ENCODE measurements around the gene EXOC8.

DNA sequence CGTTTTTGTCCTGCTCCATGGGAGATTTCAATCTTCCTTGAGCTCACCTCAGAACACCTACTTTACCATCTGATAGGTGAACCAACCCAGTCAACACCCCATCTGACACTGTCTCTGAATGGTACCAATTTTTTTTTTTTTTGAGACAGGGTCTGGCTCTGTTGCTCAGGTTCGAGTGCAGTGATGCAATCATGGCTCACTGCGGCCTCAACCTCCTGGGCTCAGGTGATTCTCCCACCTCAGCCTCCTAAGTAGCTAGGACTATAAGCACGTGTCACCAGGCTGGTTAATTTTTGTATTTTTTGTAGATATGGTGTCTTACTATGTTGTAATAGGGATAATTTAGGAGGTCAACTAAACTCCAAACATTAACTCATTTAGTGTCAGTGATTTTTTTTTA, 36.7 kb upstream of the EXOC8 start:
- TF ChIP-seq, protein P1, sequence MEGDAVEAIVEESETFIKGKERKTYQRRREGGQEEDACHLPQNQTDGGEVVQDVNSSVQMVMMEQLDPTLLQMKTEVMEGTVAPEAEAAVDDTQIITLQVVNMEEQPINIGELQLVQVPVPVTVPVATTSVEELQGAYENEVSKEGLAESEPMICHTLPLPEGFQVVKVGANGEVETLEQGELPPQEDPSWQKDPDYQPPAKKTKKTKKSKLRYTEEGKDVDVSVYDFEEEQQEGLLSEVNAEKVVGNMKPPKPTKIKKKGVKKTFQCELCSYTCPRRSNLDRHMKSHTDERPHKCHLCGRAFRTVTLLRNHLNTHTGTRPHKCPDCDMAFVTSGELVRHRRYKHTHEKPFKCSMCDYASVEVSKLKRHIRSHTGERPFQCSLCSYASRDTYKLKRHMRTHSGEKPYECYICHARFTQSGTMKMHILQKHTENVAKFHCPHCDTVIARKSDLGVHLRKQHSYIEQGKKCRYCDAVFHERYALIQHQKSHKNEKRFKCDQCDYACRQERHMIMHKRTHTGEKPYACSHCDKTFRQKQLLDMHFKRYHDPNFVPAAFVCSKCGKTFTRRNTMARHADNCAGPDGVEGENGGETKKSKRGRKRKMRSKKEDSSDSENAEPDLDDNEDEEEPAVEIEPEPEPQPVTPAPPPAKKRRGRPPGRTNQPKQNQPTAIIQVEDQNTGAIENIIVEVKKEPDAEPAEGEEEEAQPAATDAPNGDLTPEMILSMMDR (conservative IDR thresholded peaks at IDR 0.05; ENCODE audit: low read depth in 2 of 2): no peak
- TF ChIP-seq CREB1 (CRISPR knock-in tag; IDR thresholded peaks at IDR 0.05; ENCODE audit: low read depth): no peak
- TF ChIP-seq POLR2AphosphoS5 (IDR thresholded peaks at IDR 0.05; ENCODE audit: low read depth): no peak
- TF ChIP-seq EZH2 (IDR thresholded peaks at IDR 0.05; ENCODE audit: low read depth, unreplicated experiment): no peak
- TF ChIP-seq, protein P2, sequence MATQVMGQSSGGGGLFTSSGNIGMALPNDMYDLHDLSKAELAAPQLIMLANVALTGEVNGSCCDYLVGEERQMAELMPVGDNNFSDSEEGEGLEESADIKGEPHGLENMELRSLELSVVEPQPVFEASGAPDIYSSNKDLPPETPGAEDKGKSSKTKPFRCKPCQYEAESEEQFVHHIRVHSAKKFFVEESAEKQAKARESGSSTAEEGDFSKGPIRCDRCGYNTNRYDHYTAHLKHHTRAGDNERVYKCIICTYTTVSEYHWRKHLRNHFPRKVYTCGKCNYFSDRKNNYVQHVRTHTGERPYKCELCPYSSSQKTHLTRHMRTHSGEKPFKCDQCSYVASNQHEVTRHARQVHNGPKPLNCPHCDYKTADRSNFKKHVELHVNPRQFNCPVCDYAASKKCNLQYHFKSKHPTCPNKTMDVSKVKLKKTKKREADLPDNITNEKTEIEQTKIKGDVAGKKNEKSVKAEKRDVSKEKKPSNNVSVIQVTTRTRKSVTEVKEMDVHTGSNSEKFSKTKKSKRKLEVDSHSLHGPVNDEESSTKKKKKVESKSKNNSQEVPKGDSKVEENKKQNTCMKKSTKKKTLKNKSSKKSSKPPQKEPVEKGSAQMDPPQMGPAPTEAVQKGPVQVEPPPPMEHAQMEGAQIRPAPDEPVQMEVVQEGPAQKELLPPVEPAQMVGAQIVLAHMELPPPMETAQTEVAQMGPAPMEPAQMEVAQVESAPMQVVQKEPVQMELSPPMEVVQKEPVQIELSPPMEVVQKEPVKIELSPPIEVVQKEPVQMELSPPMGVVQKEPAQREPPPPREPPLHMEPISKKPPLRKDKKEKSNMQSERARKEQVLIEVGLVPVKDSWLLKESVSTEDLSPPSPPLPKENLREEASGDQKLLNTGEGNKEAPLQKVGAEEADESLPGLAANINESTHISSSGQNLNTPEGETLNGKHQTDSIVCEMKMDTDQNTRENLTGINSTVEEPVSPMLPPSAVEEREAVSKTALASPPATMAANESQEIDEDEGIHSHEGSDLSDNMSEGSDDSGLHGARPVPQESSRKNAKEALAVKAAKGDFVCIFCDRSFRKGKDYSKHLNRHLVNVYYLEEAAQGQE (IDR thresholded peaks at IDR 0.05; ENCODE audit: unreplicated experiment): no peak
- no peak for TF ChIP-seq EZH2phosphoT487 (IDR thresholded peaks at IDR 0.05; ENCODE audit: unreplicated experiment)
- TF ChIP-seq ZNF331 (CRISPR knock-in tag; IDR thresholded peaks at IDR 0.05; ENCODE audit: low read depth): no peak
- no peak for TF ChIP-seq STAT1 (IDR thresholded peaks at IDR 0.05; ENCODE audit: unreplicated experiment)
- no peak for TF ChIP-seq JUNB (IDR thresholded peaks at IDR 0.05; ENCODE audit: unreplicated experiment)
- no peak for TF ChIP-seq NANOG (IDR thresholded peaks at IDR 0.05; ENCODE audit: borderline replicate concordance)
- TF ChIP-seq ZNF114 (CRISPR knock-in tag; IDR thresholded peaks at IDR 0.05): no peak
- TF ChIP-seq, protein P3, sequence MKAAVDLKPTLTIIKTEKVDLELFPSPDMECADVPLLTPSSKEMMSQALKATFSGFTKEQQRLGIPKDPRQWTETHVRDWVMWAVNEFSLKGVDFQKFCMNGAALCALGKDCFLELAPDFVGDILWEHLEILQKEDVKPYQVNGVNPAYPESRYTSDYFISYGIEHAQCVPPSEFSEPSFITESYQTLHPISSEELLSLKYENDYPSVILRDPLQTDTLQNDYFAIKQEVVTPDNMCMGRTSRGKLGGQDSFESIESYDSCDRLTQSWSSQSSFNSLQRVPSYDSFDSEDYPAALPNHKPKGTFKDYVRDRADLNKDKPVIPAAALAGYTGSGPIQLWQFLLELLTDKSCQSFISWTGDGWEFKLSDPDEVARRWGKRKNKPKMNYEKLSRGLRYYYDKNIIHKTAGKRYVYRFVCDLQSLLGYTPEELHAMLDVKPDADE (IDR thresholded peaks at IDR 0.05): no peak
- TF ChIP-seq, protein P4, sequence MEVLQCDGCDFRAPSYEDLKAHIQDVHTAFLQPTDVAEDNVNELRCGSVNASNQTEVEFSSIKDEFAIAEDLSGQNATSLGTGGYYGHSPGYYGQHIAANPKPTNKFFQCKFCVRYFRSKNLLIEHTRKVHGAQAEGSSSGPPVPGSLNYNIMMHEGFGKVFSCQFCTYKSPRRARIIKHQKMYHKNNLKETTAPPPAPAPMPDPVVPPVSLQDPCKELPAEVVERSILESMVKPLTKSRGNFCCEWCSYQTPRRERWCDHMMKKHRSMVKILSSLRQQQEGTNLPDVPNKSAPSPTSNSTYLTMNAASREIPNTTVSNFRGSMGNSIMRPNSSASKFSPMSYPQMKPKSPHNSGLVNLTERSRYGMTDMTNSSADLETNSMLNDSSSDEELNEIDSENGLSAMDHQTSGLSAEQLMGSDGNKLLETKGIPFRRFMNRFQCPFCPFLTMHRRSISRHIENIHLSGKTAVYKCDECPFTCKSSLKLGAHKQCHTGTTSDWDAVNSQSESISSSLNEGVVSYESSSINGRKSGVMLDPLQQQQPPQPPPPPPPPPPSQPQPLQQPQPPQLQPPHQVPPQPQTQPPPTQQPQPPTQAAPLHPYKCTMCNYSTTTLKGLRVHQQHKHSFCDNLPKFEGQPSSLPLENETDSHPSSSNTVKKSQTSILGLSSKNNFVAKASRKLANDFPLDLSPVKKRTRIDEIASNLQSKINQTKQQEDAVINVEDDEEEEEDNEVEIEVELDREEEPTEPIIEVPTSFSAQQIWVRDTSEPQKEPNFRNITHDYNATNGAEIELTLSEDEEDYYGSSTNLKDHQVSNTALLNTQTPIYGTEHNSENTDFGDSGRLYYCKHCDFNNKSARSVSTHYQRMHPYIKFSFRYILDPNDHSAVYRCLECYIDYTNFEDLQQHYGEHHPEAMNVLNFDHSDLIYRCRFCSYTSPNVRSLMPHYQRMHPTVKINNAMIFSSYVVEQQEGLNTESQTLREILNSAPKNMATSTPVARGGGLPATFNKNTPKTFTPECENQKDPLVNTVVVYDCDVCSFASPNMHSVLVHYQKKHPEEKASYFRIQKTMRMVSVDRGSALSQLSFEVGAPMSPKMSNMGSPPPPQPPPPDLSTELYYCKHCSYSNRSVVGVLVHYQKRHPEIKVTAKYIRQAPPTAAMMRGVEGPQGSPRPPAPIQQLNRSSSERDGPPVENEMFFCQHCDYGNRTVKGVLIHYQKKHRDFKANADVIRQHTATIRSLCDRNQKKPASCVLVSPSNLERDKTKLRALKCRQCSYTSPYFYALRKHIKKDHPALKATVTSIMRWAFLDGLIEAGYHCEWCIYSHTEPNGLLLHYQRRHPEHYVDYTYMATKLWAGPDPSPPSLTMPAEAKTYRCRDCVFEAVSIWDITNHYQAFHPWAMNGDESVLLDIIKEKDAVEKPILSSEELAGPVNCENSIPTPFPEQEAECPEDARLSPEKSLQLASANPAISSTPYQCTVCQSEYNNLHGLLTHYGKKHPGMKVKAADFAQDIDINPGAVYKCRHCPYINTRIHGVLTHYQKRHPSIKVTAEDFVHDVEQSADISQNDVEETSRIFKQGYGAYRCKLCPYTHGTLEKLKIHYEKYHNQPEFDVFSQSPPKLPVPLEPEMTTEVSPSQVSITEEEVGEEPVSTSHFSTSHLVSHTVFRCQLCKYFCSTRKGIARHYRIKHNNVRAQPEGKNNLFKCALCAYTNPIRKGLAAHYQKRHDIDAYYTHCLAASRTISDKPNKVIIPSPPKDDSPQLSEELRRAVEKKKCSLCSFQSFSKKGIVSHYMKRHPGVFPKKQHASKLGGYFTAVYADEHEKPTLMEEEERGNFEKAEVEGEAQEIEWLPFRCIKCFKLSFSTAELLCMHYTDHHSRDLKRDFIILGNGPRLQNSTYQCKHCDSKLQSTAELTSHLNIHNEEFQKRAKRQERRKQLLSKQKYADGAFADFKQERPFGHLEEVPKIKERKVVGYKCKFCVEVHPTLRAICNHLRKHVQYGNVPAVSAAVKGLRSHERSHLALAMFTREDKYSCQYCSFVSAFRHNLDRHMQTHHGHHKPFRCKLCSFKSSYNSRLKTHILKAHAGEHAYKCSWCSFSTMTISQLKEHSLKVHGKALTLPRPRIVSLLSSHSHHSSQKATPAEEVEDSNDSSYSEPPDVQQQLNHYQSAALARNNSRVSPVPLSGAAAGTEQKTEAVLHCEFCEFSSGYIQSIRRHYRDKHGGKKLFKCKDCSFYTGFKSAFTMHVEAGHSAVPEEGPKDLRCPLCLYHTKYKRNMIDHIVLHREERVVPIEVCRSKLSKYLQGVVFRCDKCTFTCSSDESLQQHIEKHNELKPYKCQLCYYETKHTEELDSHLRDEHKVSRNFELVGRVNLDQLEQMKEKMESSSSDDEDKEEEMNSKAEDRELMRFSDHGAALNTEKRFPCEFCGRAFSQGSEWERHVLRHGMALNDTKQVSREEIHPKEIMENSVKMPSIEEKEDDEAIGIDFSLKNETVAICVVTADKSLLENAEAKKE (CRISPR knock-in tag; IDR thresholded peaks at IDR 0.05): no peak
